SHP77 treated with DMSO at 0.1 percent for 48 hours (cell line): Measurements from ENCODE around the gene CSMD2.

Source experiments
- DNase-seq: peaks from one replicate; lab custom pipeline; 2025; lab: John Stamatoyannopoulos, UW

CSMD2 gene

GRCh38 chr1:33743221-33743998 lies 421.6 kb downstream of the CSMD2 start:
- no peak for DNase-seq

GRCh38 chr1:33742663-33743062 lies 422.4 kb downstream of the CSMD2 start:
- DNase-seq = no peak

GRCh38 chr1:33741749-33742148 lies 423.3 kb downstream of the CSMD2 start:
- no peak for DNase-seq

GRCh38 chr1:33740040-33740744 lies 424.8 kb downstream of the CSMD2 start:
- no peak for DNase-seq

- no peak for DNase-seq
Measured at GRCh38 chr1:33738976-33739375, 426.1 kb downstream of the CSMD2 start.

- no peak for DNase-seq
Measured at GRCh38 chr1:33738536-33738935, 426.5 kb downstream of the CSMD2 start.

GRCh38 chr1:33736496-33736895 lies 428.5 kb downstream of the CSMD2 start:
- DNase-seq = no peak

- no peak for DNase-seq
Measured at GRCh38 chr1:33735624-33736023, 429.4 kb downstream of the CSMD2 start.

- no peak for DNase-seq
Measured at GRCh38 chr1:33727310-33727709, 437.7 kb downstream of the CSMD2 start.

- no peak for DNase-seq
Measured at GRCh38 chr1:33726274-33726804, 438.7 kb downstream of the CSMD2 start.

GRCh38 chr1:33725556-33726160 lies 439.4 kb downstream of the CSMD2 start:
- no peak for DNase-seq

- DNase-seq = no peak
Measured at GRCh38 chr1:33725037-33725436, 440.0 kb downstream of the CSMD2 start.

- no peak for DNase-seq
Measured at GRCh38 chr1:33724348-33724747, 440.7 kb downstream of the CSMD2 start.

GRCh38 chr1:33723251-33723650 lies 441.8 kb downstream of the CSMD2 start:
- no peak for DNase-seq

GRCh38 chr1:33721301-33721815 lies 443.7 kb downstream of the CSMD2 start:
- DNase-seq = no peak

- no peak for DNase-seq
Measured at GRCh38 chr1:33719771-33720670, 445.0 kb downstream of the CSMD2 start.

GRCh38 chr1:33719326-33719725 lies 445.7 kb downstream of the CSMD2 start:
- no peak for DNase-seq

GRCh38 chr1:33718186-33718585 lies 446.8 kb downstream of the CSMD2 start:
- no peak for DNase-seq

GRCh38 chr1:33716976-33717688 lies 447.9 kb downstream of the CSMD2 start:
- no peak for DNase-seq

- DNase-seq = no peak
Measured at GRCh38 chr1:33715195-33715811, 449.7 kb downstream of the CSMD2 start.
